Testis (tissue), 5 donors: ENCODE results near the gene SPDYE5. TPM values are rescaled to one million over a fixed set of nuclear protein-coding genes. Genes with fewer than 3 reads are reported as not detected.
"Not testable (repeated sequence)": the region's sequence is repeated elsewhere in the genome, so short reads cannot be mapped to it uniquely, and the experiment has no call there.

Experiments used
- DNase-seq: peaks from one replicate; pipeline ENCODE4 v3.0.0-alpha.2; 2019
- H3K27ac ChIP-seq, 2 donors: fragments of 200-600 bp; sonication (generic); one replicate each; pipeline ENCODE4 v1.5.1; 2019
- H3K27me3 ChIP-seq: fragments of 200-600 bp; sonication (generic); one replicate; pipeline ENCODE4 v1.5.1; 2019
- H3K36me3 ChIP-seq: fragments of 200-600 bp; sonication (generic); one replicate; pipeline ENCODE4 v1.5.1; 2017; ENCODE audit warnings: low read depth; ENCODE audit errors: missing control alignments
- H3K4me1 ChIP-seq: fragments of 200-600 bp; sonication (generic); one replicate; pipeline ENCODE4 v1.5.1; 2019
- H3K4me3 ChIP-seq, 2 donors: fragments of 200-600 bp; sonication (generic); one replicate each; pipeline ENCODE4 v1.5.1; 2017 to 2019
- H3K9me3 ChIP-seq: fragments of 200-600 bp; sonication (generic); one replicate; pipeline ENCODE4 v1.5.1; 2017
- WGBS, 2 donors: methylation state at CpG; one replicate each; pipeline ENCODE4 v1.1.5; 2018; 5-methylcytosine and 5-hydroxymethylcytosine counted together
- intact Hi-C: fragments of 100-400 bp; cut with DNase I; formaldehyde crosslinking; loops from one replicate; pipeline ENCODE4 v1.15.1; 2023; ENCODE audit warnings: low total_unique reads
- long read RNA-seq, 2 donors: transcript quantifications; one replicate each; lab custom pipeline, GENCODE V29; 2026
- polyA plus RNA-seq: library from polyadenylated mRNA; stranded (reverse); fragments of 350-450 nt; fragmentation: Illumina TruSeq; extraction: RNeasy Lipid Tissue Mini Kit (QIAGEN cat#74804); gene quantifications from one replicate; pipeline ENCODE4 v1.2.3, GENCODE V29; 2014; ENCODE audit warnings: low read depth, low replicate concordance; ENCODE audit not compliant: insufficient read depth
- total RNA-seq, 2 donors: library from RNA; depleted of rRNA; stranded (reverse); fragments of >200 nt; gene quantifications; one replicate each; pipeline ENCODE4 v1.2.3, GENCODE V29; 2016
- TF ChIP-seq, protein P1 (sequence below), 3 experiments: fragments of 450-650 bp in 2 of 3; fragments of 200-600 bp in 1 of 3; sonication (generic) in 1 of 3; IDR thresholded peaks; one replicate each; pipeline ENCODE4 v1.5.1; 2016 to 2019; ENCODE audit warnings: antibody characterized with exemption in 3 of 3, mild to moderate bottlenecking in 2 of 3, moderate library complexity in 1 of 3

The SPDYE5 gene, protein sequence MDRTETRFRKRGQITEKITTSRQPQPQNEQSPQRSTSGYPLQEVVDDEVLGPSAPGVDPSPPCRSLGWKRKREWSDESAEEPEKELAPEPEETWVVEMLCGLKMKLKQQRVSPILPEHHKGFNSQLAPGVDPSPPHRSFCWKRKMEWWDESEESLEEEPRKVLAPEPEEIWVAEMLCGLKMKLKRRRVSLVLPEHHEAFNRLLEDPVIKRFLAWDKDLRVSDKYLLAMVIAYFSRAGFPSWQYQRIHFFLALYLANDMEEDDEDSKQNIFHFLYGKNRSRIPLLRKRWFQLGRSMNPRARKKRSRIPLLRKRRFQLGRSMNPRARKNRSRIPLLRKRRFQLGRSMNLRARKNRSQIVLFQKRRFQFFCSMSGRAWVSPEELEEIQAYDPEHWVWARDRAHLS
- total RNA-seq: 10 to 100 TPM in 1 of 2 donors, 1 to 10 TPM in 1; 1.4 to 12.5 TPM
- 4.8 TPM for polyA plus RNA-seq
- long read RNA-seq, donor 1: 0 reads
- long read RNA-seq, donor 2: 0 reads

DNA sequence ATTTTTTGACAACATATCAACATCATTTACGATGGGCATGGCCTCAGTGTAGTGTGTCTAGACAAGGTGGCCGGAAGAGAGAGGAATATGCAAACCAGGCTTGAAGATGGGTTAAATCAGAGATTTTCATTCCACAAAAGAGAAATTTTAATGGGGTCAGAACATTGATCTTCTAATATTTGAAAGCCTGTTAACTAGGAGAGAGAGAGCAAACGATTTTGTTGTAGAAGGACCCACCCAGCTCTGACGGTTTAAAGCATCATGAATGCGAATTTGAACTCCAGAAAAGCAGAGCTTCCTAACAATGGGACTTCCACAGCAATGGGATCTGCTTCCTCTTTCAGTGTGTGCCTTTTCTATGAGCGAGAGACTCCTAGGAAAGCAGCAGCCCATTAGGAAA, at the start of gene SPDYE5:
Gene SPDYE5, plus strand, starts transcription at position 301 of the 400 bp plus-strand sequence. CDS start 1,728 bp downstream, outside the sequence.
- H3K4me1 ChIP-seq, H3K4me3 ChIP-seq, DNase-seq, intact Hi-C loops, H3K27me3 ChIP-seq, H3K36me3 ChIP-seq, H3K9me3 ChIP-seq, H3K27ac ChIP-seq: not testable (repeated sequence)
- WGBS, 2 donors: 86% methylated on average over 6 of the region's 6 CpGs

DNA sequence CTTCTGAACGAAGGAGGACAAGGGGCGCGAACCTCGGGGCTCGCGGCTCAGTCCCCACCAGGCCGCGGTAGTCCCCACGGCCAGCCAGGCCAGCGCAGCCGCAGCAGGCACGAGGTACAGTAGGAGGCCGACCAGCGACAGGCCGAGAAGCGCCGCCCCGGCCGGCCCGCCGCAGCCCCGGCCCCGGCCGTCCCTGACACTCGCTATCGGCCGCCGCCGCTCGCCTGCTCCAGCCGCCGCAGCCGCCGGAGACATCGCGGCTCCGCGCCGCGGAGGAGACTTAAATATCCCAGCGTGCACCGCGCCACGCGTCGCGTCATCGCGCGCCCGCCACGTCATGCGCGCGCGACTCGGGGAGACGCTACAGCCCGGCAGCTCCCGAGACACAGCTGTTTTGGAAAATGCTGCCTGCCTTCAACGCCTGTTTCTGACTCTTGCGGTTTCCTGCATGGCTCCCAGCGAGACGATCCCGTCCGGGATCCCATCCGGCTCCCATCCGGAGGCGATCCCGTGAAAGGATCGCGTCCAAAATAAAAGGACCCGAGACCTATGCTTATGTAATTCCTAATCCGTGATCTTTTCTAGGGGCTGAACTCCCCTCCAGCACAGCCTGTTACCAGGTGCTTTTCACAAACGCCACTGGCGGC, 49.5 kb upstream of the SPDYE5 start:
- H3K4me1 ChIP-seq, H3K27me3 ChIP-seq, DNase-seq, H3K9me3 ChIP-seq, H3K36me3 ChIP-seq, intact Hi-C loops: not testable (repeated sequence)
- peak overlapping the region in 1 of 2 donors; percentile 81 for H3K27ac ChIP-seq
- peak overlapping the region; percentile 62 to 63 for H3K4me3 ChIP-seq
- 0% methylated on average over 27 of the region's 76 CpGs; no CpG with 5 or more reads in 1 of the 2 donors for WGBS, 2 donors

DNA sequence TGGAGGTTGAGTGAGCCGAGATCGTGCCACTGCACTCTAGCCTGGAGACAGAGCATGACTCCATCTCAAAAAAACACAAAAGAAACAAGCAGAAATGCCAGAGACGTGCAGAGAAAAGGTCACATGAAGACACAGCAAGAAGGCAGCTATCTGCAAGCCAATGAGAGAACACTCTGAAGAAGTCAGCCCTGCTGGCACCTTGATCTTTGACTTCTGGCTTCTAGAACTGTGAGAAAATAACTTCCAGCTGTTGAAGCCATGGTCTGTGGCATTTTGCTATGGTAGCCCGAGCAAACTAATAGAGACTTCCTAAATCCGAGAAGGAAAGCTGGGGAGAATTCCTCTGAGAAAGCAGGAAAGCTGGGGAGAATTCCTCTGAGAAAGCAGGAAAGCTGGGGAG, 42.2 kb upstream of the SPDYE5 start:
- not testable (repeated sequence) for DNase-seq

DNA sequence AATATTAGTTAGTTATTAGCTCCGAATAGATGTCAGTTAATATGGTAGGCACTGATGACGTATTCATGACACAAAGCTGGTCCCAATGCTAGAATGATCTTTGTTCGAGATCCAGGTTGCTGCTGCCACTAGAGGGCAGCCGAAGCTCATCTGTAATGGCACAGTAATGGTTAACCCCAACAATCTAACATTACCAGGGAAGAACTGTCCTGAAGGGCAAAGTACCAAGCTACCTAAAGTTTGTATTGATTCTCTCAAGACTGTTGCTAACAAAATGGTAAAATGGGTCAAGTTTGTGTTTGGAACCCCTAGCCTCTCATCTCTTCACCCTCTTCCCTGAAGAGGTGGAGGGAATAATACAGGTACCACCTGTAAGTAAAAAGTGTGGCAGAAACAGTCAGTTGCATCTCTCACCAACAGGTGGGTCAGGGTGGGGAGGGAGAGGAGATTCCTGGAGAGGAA, 39.6 kb upstream of the SPDYE5 start:
- intact Hi-C loops, DNase-seq: not testable (repeated sequence)
- WGBS, 2 donors: 20 to 21% methylated on average over 3 to 4 of the region's 4 CpGs

More for the DNA sequence above, 42.2 kb upstream of the SPDYE5 start:
- H3K9me3 ChIP-seq, H3K4me3 ChIP-seq, intact Hi-C loops, H3K27ac ChIP-seq, H3K4me1 ChIP-seq, H3K27me3 ChIP-seq, H3K36me3 ChIP-seq: not testable (repeated sequence)
- 72 to 76% methylated on average over 2 to 3 of the region's 5 CpGs for WGBS, 2 donors

DNA sequence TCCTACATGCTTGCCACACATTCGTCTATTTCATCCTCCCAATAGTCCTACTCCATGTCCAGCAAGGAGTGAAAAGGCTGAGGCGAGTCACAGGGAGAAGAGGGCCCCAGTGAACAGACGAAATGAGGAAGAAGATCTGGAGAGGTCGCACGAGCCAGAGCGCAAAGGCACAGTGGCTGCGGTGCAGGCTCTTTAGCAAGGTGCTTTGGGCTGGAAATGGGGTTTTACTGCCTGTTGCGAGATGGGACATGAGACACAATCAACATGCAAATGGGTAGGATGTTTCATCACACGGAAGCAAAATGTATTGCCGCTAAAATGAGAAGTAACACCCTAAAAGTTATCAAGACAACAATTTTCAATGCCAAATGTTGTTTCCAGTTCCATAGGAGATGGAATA, 35.7 kb upstream of the SPDYE5 start:
- H3K4me3 ChIP-seq, H3K4me1 ChIP-seq, H3K36me3 ChIP-seq, H3K9me3 ChIP-seq, H3K27me3 ChIP-seq, H3K27ac ChIP-seq, DNase-seq, intact Hi-C loops: not testable (repeated sequence)
- 90 to 92% methylated on average over 8 of the region's 10 CpGs for WGBS, 2 donors

More for the DNA sequence above, 39.6 kb upstream of the SPDYE5 start:
- H3K4me1 ChIP-seq, H3K9me3 ChIP-seq, H3K27ac ChIP-seq, H3K36me3 ChIP-seq, H3K4me3 ChIP-seq, H3K27me3 ChIP-seq: not testable (repeated sequence)
- TF ChIP-seq, protein P1, sequence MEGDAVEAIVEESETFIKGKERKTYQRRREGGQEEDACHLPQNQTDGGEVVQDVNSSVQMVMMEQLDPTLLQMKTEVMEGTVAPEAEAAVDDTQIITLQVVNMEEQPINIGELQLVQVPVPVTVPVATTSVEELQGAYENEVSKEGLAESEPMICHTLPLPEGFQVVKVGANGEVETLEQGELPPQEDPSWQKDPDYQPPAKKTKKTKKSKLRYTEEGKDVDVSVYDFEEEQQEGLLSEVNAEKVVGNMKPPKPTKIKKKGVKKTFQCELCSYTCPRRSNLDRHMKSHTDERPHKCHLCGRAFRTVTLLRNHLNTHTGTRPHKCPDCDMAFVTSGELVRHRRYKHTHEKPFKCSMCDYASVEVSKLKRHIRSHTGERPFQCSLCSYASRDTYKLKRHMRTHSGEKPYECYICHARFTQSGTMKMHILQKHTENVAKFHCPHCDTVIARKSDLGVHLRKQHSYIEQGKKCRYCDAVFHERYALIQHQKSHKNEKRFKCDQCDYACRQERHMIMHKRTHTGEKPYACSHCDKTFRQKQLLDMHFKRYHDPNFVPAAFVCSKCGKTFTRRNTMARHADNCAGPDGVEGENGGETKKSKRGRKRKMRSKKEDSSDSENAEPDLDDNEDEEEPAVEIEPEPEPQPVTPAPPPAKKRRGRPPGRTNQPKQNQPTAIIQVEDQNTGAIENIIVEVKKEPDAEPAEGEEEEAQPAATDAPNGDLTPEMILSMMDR (IDR thresholded peaks at IDR 0.05): peak in 1 of 3 experiments; percentile 33

DNA sequence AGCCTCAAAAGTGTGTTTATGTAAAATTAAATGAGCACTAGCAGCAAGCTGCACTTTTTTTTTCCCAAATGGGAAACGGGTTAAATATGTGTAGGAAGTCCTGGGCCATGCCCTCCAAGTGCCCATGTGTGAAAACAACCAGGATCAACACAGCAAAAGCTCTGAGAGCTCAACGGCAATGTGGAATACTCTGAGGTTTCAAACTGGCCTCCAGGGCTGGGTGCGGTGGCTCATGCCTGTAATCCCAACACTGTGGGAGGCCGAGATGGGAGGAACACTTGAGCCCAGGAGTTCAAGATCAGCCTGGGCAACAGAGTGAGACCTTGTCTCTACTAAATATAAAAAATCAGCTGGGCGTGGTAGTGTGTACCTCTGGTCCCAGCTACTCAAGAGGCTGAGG, 34.1 kb upstream of the SPDYE5 start:
- intact Hi-C loops, H3K36me3 ChIP-seq, H3K27ac ChIP-seq, H3K27me3 ChIP-seq, DNase-seq, H3K9me3 ChIP-seq, H3K4me3 ChIP-seq, H3K4me1 ChIP-seq: not testable (repeated sequence)
- 25% methylated on average over 1 of the region's 5 CpGs; no CpG with 5 or more reads in 1 of the 2 donors for WGBS, 2 donors

DNA sequence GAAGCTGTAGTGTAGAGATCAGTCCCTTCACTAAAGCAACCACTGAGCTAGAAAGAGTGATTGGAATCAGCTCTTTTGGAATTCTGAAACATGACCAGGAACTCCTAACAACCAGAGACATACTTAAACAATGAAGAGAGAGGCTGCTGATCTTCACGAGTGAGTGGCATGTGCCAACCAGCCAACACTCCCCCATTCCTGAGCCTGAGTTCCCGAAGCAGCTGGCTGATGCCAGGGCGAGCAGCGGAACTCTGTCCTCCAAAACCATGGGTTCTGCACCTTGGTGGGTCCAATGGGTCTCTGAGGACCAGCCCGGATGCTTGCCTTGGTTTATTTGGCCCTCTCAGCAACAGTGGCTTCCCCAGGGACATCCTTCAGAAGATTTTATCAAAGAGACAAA, 31.6 kb upstream of the SPDYE5 start:
- H3K27me3 ChIP-seq, H3K9me3 ChIP-seq, H3K4me1 ChIP-seq, H3K36me3 ChIP-seq, H3K4me3 ChIP-seq, DNase-seq, intact Hi-C loops, H3K27ac ChIP-seq: not testable (repeated sequence)
- 28 to 60% methylated on average over 1 to 4 of the region's 5 CpGs for WGBS, 2 donors

DNA sequence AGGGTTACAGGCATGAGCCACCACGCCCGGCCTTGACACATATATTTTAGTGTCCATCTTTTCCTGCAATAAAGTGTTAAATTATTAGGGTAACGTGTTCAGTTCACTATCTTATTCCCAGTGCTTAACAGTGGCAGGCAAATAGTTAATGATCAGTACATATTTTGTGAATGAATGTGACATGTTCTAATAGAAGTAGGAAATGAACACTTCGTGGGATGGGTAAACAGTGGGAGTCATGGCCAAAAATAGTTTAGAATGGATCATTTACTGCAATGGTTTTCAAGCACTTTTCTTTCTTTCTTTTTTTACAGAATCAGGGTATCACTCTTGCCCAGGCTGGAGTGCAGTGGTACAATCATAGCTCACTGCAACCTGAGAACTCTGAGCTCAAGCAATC, 22.0 kb upstream of the SPDYE5 start:
- 88% methylated on average over 3 of the region's 4 CpGs; no CpG with 5 or more reads in 1 of the 2 donors for WGBS, 2 donors
- H3K36me3 ChIP-seq, H3K4me3 ChIP-seq, H3K27ac ChIP-seq, H3K9me3 ChIP-seq, intact Hi-C loops, H3K27me3 ChIP-seq, DNase-seq, H3K4me1 ChIP-seq: not testable (repeated sequence)

DNA sequence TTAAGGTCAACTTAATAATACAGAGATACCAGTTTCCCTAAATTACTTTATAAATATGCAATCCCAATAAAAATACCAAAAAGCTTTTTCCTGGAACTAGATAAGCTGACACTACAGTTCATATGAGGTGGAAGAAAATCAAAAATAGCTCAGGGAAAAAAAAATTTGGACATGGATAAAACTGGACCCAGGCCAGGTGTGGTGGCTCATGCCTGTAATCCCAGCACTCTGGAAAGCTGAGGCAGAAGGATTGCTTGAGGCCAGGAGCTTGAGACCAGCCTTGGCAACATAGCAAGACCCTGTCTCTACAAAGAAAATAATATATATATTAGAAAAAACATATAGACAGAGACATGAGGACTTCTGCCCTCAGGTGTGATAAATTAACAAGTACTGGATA, 14.7 kb upstream of the SPDYE5 start:
- H3K27ac ChIP-seq, H3K27me3 ChIP-seq, H3K4me3 ChIP-seq, H3K4me1 ChIP-seq, DNase-seq, intact Hi-C loops, H3K36me3 ChIP-seq, H3K9me3 ChIP-seq: not testable (repeated sequence)

DNA sequence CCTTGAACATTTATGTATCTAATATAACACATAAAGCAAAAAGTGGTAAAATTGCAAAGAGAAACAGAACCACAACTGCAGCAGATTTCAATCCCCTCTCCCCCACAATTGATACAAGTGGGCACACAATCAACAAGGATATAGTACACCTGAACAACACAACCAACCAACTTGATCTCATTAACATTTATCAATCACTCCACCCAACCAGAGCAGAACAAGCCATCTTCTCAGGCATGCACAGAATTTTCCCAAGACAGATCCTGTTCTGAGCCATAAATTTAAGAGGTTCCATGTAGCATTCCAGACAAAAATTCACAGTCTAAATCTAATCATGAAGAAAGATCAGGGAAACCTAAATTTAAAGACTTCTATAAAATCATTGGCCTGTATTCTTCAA, 11.8 kb upstream of the SPDYE5 start:
- DNase-seq, intact Hi-C loops, H3K4me3 ChIP-seq, H3K9me3 ChIP-seq, H3K27me3 ChIP-seq, H3K4me1 ChIP-seq, H3K27ac ChIP-seq, H3K36me3 ChIP-seq: not testable (repeated sequence)
